ENCODE results near the gene ATP11A.
"Not testable (repeated sequence)": the region's sequence is repeated elsewhere in the genome, so short reads cannot be mapped to it uniquely, and the experiment has no call there.

The ATP11A gene

DNA sequence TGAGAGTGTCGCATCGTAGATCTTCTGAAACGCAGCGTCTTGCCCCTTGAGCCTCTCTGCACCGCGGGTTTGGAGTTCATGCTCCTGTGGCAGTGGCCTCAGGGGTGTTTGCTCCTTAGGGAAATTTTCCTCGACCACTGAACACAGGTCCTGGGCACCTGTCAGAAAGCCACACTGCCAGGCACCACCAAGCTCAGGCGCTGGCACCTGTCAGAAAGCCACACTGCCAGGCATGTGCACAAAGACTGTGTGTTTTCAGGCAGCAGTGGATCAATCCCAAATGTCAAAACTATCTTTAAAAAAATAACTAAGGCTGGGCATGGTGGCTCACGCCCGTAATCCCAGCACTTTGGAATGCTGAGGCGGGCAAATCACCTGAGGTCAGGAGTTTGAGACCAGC, 87.1 kb downstream of the ATP11A start:
- no peak for DNase-seq (ENCODE audit: low read depth)

DNA sequence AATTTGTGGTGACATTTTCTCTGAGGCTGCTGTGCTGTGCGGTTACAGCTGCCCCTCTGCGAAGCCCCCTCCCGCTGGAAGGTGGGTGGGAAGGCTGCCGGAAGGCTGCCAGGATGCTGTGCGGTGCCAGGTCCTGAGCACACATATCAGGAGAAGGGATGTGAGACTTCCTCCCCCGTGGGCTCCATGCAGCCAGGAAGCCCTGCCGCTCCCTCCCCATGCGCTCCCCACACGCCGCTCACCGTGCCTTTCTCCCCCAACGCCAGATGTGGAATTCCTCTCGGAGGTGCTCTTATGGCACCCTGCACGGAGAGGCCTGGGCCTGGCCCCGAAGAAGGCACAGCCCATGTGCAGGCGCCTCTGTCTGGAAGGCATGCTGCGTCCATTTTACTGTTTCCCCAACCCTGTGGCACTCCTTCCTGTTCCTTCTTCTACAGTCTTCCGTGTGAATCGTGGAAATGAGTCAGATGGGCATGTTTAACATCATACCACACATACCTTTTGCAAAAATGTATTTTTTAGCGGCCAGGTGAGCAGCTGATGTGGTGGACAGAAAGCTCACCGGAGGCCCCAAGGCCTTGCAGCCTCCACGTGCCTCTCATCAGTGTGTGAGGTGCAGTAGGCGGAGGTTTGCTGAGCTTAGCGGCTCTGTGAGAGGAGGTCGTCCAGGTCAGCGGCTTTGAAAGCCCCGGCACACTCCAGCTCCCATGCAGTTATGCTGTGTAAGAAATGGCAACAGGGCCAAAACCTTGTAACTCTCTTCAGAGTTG, 88.0 kb downstream of the ATP11A start:
- no peak for DNase-seq (ENCODE audit: low read depth)

DNA sequence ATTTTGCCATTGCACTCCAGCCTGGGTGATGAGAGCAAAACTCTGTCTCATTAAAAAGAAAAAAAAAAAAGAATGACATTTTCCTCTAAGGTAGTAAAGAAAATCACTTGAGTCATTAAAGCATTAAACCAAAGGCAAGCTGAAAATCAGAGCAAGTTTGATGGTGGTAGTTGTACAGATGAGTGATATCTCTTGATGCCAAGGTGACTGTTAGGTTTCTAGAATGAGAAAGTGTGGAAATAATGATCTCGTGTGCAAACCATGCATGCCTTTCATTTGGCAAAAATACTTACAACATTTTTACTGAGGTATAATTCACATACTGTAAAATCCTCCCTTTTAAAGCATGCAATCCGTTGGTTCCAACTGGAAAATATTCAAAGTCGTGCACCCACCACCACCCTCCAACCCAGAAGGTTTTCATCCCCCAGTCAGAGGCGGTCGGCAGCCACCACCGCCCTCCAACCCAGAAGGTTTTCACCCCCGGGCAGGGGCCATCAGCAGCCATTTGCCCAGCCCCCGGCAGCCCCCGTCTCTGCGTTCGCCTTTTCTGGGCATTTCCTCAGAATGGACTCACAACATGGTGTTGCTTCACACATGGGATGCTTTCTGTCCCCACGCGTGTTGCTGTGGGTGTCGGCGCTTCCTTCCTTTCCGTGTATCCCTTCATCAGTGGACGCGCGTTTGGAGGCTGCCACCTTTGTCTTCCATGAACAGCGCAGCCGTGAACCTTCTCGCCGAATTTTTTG, 90.2 kb downstream of the ATP11A start:
- DNase-seq (ENCODE audit: low read depth) = peak; percentile 11

DNA sequence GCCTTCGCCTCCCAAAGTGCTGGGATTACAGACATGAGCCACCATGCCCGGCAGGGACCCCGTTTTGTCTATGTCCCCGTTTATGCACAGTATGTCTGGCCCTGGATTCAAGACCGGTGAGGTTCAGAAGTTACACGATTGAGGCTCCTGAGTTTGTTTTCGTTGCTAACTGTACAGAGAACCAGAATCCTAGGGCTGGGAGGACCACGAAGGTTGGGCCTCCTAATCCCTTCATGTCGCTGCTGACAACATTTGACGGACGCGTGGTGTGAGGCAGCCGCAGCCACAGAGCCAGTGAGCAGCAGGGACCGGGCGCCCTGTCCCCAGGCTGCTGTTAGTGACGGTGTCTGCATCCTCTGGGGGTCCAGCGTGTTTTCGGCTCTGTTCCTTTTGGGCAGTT, 91.4 kb downstream of the ATP11A start:
- DNase-seq (ENCODE audit: low read depth) = no peak

DNA sequence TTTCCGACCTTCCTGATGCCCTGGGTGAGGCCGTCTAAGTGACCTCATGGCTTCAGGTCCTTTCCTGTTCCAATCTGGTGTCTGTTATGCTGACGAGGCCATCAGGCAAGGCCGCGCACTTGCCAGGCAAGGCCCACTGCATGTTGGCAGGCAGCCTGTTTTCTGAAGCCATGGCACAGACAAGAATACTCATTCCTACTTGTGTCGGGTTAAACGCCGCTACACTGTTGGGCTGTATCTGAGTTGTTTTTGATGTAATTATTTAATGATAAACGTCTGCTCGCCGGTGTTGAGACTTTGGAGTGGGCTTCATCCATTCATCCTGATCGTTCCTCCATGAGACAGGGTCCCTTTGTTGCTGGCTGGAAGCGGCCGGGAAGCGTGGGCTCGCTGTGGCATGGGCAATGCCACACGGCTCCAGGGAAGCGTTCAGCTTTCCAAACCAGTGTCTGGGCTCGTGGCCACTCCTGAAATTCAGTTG, 92.1 kb downstream of the ATP11A start:
- no peak for DNase-seq (ENCODE audit: low read depth)

DNA sequence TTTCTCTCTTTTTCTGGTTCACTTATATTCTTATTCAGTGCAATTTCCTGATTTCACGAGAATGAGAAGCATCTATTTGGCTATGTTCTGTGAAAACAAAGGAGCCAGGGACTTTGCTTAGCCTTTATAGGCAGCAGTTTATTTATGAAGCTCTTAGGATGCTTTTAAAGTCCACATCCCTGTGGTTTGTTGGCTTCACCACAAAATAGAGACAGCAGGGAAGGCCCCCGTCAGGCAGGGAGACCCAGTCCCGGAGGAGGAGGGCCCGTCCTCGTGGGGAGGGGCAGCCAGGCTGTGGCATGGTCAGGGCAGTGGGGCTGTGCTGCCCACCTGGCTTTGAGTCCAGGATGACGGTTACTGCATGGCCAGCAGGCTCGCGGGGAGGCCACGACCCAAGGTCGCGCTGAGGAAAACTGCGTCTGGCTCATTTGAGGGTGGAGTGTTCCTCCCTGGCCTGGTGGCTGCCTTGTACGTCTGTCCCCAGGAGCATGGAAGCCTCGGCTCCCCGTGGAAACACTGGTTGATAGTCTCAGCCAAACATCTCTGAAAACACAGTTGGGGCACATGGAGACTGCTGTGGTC, 92.7 kb downstream of the ATP11A start:
- no peak for DNase-seq (ENCODE audit: low read depth)

DNA sequence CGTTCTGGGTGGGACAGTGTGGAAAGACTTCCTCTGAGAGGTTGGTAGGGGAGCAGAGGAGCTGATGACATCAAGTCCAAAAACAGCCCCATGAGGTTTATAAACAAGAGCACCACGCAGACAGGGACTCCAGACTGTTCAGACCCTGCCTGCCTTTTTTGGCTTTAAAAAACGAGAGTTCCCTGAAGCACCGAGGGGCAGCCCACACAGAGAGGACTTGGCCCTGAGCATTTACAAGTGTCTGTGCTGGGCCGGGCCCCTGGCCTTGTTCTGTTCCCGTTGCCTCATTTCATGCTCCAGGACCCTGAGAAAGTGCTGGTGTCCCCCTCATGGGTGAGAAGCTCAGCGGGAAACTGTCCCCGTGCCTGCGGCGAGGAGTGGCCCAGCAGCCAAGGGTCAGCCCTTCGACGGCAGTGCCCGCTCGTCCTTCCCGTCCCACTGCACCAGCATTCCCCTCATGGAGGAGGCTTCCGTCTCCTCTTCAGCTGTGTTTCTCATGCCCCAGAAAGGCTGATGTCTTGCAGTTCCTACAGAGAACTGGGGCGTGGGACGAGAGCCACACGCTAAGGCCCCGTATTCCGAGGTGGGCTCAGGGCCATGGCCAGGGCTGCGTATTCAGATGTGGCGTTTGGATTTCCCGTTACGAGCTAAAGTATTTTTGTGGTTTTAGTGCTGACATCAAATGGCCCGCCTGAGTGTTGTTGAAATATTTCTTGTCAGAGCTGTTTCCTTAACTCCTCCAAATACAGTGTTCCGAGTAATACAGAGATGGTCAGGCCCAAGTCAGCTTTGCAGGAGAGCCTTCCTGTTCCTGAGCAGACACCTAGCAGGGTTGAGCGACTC, 93.5 kb downstream of the ATP11A start:
- DNase-seq (ENCODE audit: low read depth) = peak; percentile 49

DNA sequence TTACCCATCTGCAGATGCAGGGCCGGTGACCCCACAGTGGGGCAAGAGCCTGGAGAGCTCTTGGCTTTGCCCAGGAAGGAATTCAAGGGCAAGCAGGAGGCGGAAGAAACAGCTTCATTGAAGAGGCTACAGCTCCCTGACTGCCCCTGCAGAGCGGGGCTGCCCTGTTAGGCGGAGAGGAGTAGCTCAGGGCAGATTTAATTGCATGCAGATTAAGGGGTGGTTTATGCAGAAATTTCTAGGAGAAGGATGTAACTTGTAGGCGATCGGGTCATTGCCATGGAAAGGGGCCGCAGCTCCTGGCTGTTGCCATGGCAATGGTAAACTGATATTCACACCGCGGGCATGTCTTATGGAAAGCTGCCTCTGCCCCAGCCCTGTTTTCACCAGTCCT, 94.1 kb downstream of the ATP11A start:
- DNase-seq (ENCODE audit: low read depth) = no peak

DNA sequence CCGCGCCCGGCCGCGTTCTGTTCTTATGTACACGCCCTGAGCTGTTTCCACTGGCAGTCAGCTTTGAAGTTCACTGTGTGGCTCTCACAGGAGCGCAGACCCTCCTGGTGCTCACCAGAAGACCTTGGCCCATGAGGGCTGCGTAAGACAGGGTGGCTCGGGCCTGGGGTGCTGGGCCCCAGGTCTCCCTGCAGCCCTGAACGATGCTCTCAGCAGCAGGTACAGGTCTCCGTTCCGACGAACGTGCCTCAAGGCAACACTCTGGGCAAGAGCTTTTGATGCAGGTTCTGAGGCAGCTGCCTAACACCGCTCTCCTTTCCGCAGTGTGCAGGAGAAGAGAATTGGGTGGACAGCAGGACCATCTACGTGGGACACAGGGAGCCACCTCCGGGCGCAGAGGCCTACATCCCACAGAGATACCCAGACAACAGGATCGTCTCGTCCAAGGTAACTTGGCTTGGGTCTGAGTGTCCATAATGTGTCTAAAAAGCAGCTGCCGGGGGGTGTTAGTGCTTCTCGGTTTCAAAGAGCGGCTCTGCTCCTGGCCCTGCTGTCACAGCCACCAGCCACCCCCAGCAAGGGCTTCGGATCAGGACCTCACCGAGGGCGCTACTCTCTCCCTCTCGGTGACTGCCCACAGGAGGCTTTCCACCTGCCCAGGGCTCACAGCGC, 95.1 kb downstream of the ATP11A start:
- DNase-seq (ENCODE audit: low read depth) = no peak

DNA sequence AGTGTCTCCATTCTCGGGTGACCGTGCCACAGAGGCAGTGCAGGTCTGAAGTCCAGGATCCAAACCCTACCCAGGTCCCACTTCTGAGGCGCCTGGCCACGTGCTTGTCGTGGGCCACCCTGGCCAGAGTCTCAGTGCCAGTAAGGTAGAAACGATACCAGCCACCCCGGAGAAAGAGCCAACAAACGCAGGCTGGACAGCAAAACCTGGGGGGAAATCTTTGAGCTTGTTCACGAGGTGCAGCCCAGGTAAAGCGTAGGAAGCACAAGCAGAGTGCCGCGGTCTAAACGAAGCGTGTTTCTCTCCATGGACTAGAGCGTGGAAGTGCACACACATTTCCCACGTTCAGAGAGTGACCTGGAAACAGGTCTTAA, 95.6 kb downstream of the ATP11A start:
- no peak for DNase-seq (ENCODE audit: low read depth)

DNA sequence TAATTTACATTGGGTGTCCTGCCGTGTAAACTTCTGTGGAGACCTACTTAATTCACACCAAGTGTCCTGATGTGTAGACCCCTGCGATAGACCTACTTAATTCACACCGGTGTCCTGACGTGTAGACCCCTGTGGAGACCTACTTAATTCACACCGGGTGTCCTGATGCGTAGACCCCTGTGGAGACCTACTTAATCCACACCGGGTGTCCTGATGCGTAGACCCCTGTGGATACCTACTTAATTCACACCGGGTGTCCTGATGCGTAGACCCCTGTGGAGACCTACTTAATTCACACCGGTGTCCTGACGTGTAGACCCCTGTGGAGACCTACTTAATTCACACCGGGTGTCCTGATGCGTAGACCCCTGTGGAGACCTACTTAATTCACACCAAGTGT, 97.0 kb downstream of the ATP11A start:
- DNase-seq (ENCODE audit: low read depth) = not testable (repeated sequence)

DNA sequence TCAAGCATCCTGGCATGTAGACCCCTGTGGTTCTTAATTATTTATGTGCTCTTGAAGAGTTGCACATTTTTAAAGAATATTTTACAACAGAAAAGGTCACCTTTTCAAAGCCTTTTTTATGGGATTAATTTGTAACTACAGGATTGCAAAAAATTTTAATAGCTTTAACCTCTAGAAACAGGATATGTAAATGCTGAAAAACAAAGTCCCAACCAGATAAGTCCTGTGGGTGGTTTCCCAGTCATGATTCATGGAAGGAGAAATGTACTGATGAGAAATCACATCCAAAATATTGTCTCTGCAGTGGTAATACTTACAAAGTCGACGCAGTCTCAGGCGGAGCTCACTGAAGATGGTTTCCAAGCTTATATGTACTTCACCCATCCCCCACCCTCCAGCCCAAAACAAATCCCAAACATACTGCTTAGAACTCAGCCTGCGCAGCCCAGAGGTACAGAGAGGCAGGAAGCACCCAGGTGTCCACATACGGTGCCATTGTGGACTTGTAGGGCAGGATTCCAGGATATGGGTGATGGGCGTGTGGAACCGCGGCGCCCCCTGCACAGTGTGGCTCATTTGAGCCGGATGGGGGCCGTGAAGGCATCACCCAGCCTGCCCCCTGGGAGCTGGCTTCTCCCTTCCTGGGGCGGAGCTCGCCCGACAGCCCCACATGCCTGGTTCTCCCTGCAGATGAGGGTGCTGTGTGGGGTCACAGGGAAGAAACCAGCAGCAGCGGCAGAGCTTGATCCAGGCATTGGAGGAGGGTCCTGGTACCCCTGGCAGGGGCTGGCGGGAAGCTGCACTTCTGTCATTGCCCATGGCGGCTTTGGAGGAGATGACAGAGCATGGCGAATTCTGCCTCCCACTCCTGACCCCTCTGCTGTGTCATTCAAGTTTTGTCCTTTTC, 101.2 kb downstream of the ATP11A start:
- DNase-seq (ENCODE audit: low read depth) = no peak

DNA sequence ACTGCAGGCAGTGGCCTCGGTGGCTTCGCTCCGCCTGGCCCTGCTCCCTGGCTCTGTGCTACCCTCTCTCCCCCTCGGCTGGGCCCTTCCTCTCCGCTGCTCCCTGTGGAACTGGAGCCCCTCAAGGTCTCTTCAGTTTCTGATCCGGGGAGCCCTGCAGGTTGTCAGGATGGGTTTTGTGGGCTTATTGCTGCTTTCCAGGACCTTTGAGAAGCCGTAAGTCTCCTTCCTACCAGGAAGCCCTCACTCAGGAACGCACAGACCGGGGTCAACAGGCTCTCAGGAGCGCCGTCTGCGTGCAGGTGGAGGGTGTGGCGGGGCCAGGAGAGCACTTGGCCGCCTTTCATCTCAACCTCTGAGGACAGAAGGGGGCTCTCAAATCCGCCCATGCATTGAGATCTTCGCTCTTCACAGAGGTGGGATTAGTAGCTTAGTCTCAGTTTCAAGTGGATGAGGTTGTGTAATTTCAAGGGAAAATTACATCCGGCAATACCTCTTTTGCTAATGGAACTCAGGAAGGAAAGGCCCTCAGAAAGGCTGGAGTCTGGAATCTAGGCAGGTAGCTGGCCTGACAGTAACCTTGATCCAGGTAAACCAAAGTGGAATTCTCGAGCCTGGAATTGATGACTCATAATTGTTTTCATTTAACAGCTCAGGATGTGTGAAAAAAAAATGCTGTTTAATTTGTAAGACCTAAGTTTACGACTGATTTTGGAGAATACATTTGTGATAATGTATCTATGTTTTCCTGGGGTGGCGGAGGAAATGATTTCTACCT, 102.0 kb downstream of the ATP11A start:
- DNase-seq (ENCODE audit: low read depth) = no peak

DNA sequence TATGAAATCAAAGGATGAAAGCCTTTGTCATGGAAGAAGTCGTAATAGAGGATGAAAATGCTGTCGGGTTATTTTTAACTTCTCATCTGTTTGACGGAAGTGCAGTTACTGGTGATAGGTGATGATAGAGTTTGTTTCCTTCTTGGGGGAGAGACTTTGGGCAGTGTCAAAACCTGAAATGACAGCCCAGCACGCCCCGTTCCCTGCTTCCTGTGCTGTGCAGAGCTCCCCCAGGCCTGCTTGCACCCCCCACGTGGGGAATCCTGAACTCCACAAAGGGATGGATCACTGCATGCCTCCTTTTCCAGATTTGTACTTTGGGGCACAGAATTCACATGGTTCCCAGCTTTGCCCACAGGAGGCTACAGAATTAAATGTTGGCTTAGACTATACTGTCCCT, 102.7 kb downstream of the ATP11A start:
- no peak for DNase-seq (ENCODE audit: low read depth)

DNA sequence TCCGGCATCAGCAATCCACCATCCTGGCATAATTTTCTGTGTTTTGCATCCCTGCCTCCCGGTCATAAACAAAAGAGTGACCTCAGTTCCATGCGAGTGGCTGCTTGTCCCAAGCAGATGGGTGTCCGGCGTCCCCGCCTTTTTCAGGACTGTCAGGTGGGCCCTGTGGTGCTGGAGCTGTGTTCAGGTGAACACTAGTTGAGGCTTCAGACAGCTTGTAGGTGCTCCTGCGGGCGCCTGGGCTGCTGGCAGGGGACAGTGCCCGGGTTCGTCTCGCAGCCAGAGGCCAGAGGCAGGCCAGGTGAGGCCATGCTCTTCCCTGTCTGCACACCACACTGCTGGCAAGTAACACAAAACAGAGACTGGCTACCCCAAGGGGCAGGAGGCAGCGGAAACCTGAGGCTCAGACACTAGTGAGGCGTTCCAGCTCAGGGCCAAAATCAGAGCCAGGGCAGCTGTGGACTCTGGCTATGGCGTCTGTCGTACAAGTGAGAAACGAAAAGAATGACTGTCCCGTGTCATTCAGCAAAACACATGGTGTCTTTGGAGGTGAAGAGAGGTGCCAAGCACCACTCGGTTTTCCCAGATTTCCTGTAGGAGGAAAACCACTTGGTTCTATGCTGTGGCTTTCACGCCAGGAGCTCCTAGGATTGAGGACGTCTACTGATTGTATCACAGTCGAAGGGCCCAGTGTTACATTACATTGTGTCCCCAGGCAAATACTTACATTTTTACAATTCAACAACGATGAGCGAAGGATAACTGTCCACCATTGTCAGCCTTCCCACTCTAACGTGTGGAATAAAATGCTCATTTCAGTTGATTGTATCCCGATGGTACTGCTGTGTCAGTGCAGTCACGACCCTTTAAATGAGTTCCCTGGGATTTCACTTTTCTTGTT, 104.0 kb downstream of the ATP11A start:
- no peak for DNase-seq (ENCODE audit: low read depth)

DNA sequence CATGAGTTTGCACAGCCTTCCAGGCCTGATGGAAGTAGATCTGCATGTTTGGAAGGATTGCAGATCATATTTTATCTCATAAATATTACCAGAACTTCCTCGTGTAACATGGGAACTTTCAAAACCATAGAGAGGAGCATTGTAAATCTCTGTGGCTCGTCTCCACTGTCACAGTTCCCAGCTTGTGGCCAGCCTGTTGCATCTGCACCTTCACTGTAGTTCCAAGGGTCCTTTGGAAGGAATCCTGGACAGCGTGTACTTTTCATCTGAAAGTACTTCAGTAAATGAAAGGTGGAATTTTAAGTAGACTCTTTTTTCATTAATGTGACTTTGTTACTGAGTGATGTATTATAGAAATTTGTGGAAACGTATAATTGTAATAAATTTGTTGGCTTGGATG, 105.4 kb downstream of the ATP11A start:
- DNase-seq (ENCODE audit: low read depth) = no peak

DNA sequence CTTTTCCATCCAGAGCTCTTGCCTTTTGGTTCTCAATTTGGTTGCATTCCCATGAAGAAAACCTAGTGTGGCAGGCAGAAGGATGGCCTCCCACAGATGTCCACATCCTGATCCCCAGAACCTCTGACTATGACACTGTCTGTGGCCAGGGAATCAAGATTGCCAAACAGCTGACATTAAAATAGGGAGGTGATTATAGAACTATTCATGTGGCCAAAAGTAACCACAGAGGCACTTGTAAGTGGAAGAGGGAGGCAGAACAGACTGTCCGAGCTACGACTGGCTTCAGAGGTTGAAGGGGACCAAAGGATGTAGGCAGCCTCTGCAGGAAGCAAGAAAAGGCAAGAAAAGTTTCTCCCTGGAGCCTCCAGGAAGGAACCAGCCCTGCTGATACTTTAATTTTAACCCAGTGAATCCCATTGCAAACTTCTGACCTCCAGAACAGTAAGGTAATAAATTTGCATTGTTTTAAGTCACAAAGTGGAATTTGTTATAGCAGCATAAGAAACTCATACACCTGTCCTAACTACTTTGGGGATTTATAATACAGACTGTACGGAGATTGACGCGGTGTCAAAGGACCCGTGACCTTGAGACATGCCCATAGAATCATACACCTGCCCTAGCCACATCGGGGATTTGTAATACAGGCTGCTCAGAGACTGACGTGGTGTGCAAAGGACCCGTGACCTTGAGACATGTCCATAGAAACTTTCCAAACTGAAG, 106.5 kb downstream of the ATP11A start:
- no peak for DNase-seq (ENCODE audit: low read depth)

DNA sequence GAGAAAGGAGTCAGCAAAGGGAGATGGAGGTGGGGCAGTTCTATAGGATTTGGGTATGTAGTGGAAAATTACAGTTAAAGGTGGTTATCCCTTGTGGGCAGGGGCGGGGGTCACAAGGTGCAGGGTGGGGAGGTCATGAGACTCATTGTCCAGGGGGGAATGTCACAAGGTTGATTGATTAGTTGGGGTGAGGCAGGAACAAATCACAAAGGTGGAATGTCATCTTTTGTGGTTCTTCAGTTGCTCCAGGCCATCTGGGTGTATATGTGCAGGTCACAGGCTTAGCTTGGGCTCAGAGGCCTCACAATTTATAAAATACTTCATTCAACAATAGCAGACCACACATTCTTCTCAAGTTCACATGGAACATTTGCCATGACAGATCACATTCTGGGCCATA, 109.6 kb downstream of the ATP11A start:
- DNase-seq (ENCODE audit: low read depth) = no peak
